Smooth muscle cell (in vitro differentiated cells): ENCODE measurements around the gene GYG2. TPM values are rescaled to one million over a fixed set of nuclear protein-coding genes. Genes with fewer than 3 reads are reported as not detected.

Experiments
- DNase-seq: peaks from one replicate; lab custom pipeline; 2025; ENCODE audit not compliant: unreplicated experiment; lab: John Stamatoyannopoulos, UW
- H2AFZ ChIP-seq: fragments of 200-600 bp; sonication (generic); 2 replicates; pipeline ENCODE4 v1.6.0; 2016; ENCODE audit warnings: antibody characterized with exemption, low read depth, mild to moderate bottlenecking
- H3F3A ChIP-seq: fragments of 200-600 bp; sonication (generic); 2 replicates; pipeline ENCODE4 v1.6.0; 2017; ENCODE audit warnings: antibody characterized with exemption, low read depth
- H3K27ac ChIP-seq: fragments of 200-600 bp; sonication (generic); 2 replicates; pipeline ENCODE4 v1.5.1; 2016; ENCODE audit warnings: low read depth, mild to moderate bottlenecking
- H3K27me3 ChIP-seq: fragments of 200-600 bp; sonication (generic); 2 replicates; pipeline ENCODE4 v1.6.1; 2016; ENCODE audit warnings: low read depth, mild to moderate bottlenecking
- H3K36me3 ChIP-seq: fragments of 200-600 bp; sonication (generic); 2 replicates; pipeline ENCODE4 v1.5.1; 2016; ENCODE audit warnings: low read depth
- H3K4me1 ChIP-seq: fragments of 200-600 bp; sonication (generic); 2 replicates; pipeline ENCODE4 v1.5.1; 2016; ENCODE audit warnings: low read depth
- H3K4me2 ChIP-seq: fragments of 200-600 bp; sonication (generic); 2 replicates; pipeline ENCODE4 v1.6.0; 2016; ENCODE audit warnings: mild to moderate bottlenecking
- H3K4me3 ChIP-seq: fragments of 200-600 bp; sonication (generic); 2 replicates; pipeline ENCODE4 v1.5.1; 2016; ENCODE audit warnings: mild to moderate bottlenecking
- H3K79me2 ChIP-seq: fragments of 200-600 bp; sonication (generic); 2 replicates; pipeline ENCODE4 v1.6.0; 2016; ENCODE audit warnings: low read depth, mild to moderate bottlenecking
- H3K9ac ChIP-seq: fragments of 200-600 bp; sonication (generic); 2 replicates; pipeline ENCODE4 v1.6.0; 2016; ENCODE audit warnings: low read depth
- H3K9me3 ChIP-seq: fragments of 200-600 bp; sonication (generic); replicated peaks from 2 replicates; pipeline ENCODE4 v1.5.1; 2016; ENCODE audit warnings: low read depth
- H4K20me1 ChIP-seq: fragments of 200-600 bp; sonication (generic); 2 replicates; pipeline ENCODE4 v1.6.0; 2016; ENCODE audit warnings: low read depth
- WGBS: methylation state at CpG from one replicate; pipeline ENCODE4 v1.1.7; 2016; ENCODE audit warnings: low lambda C conversion rate; 5-methylcytosine and 5-hydroxymethylcytosine counted together
- polyA plus RNA-seq: library from polyadenylated mRNA; unstranded; fragments of >200 nt; fragmentation: Nextera tagmentation; extraction: Ambion mirVana; gene quantifications from 2 replicates; pipeline ENCODE4 v1.2.1, GENCODE V29; 2016
- total RNA-seq: library from RNA; depleted of rRNA; stranded (reverse); fragments of >200 nt; gene quantifications from 2 replicates; pipeline ENCODE4 v1.2.3, GENCODE V29; 2014
- TF ChIP-seq, protein P1 (sequence below): fragments of 200-600 bp; sonication (generic); IDR thresholded peaks from 2 replicates; pipeline ENCODE4 v1.5.1; 2017; ENCODE audit warnings: borderline replicate concordance, mild to moderate bottlenecking, antibody characterized with exemption; ENCODE audit not compliant: insufficient read depth, poor library complexity, severe bottlenecking

The GYG2 gene
- total and polyA plus RNA-seq, 2 experiments from 2014 or later, result 23.1 to 44.1 TPM

DNA sequence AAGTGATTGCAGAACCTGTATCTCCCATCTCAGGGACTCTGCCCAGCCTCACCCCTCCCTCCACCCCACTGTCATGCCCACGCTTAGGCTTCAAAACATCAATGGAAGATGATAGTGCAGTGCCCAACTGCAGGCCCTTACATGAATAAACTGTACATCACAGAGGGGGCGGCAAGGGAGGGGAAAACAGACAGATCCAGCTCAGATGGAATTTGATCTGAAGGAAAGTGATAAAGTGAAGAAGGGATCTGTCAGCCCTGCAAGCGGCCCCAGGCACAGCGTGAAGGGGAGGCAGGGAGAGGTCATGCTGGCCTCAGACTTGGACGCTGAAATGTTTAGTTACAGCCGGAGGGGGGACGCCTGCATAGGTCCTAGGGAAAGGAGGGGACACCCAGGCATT lies 38.5 kb downstream of the GYG2 start:
- TF ChIP-seq, protein P1, sequence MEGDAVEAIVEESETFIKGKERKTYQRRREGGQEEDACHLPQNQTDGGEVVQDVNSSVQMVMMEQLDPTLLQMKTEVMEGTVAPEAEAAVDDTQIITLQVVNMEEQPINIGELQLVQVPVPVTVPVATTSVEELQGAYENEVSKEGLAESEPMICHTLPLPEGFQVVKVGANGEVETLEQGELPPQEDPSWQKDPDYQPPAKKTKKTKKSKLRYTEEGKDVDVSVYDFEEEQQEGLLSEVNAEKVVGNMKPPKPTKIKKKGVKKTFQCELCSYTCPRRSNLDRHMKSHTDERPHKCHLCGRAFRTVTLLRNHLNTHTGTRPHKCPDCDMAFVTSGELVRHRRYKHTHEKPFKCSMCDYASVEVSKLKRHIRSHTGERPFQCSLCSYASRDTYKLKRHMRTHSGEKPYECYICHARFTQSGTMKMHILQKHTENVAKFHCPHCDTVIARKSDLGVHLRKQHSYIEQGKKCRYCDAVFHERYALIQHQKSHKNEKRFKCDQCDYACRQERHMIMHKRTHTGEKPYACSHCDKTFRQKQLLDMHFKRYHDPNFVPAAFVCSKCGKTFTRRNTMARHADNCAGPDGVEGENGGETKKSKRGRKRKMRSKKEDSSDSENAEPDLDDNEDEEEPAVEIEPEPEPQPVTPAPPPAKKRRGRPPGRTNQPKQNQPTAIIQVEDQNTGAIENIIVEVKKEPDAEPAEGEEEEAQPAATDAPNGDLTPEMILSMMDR, result no peak
- Histone ChIP-seq H3K4me1 (no peaks in the 10 kb centered on the region), H3K4me3 (no peak overlapping the region), H3K36me3 (peaks cover 7% of the 10 kb centered on the region), H3K79me2 (no peaks in the 10 kb centered on the region), H3K4me2 (no peak overlapping the region), H3F3A (peaks cover 19% of the 10 kb centered on the region), H3K27me3 (no peaks in the 10 kb centered on the region), H3K27ac (no peak overlapping the region), H2AFZ (no peak overlapping the region), H3K9ac (no peak overlapping the region), H3K9me3 (no peaks in the 10 kb centered on the region), H4K20me1 (no peaks in the 10 kb centered on the region)
- 85% methylated on average over 7 of the region's 7 CpGs for WGBS
- DNase-seq, result no peak

DNA sequence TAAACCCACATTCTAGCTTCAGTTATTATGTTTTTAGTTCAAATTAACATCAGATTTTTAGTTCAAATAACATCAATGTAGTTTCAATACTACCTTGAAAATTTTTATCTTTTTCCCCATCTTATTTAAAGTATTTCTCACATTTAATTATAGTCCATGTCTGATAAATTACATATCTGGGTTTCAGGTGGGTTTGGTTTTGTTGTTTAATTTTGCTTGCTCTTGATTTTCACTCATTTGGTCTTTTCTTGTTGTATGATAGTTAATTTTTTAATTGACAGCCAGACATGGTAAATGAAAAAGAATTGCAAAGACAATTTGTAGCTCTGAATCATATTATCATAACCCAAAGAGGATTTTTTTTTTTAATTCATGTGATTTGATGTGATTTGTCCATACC lies 41.9 kb downstream of the GYG2 start:
- Histone ChIP-seq H3K4me3 (no peak overlapping the region), H2AFZ (no peak overlapping the region), H3K79me2 (no peaks in the 10 kb centered on the region), H3K4me2 (no peak overlapping the region), H3K9ac (no peak overlapping the region), H3K36me3 (peaks cover 3% of the 10 kb centered on the region), H3K27me3 (no peaks in the 10 kb centered on the region), H3K9me3 (peaks cover 5% of the 10 kb centered on the region), H3K4me1 (no peaks in the 10 kb centered on the region), H4K20me1 (no peaks in the 10 kb centered on the region), H3F3A (peaks cover 24% of the 10 kb centered on the region), H3K27ac (no peak overlapping the region)
- DNase-seq, result no peak
- TF ChIP-seq, protein P1, result no peak

DNA sequence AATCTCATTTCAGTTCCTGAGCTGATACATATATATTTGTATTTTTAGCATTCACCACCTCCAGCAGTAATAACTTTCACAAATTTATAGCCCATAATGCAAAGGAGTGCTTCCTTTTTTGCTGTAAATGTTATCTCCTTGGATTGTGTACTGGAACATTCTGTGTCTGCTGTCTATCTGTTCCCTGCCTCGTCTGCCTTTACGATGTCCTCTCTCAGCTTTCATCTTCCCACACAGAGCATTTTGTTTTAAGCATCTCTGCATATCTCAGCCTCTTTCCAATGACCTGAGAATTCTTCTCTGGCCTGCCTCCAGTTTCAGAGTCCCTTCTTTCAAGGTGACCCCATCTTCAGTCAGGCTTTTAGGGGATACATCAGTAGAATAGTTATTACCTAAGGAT lies 43.1 kb downstream of the GYG2 start:
- no peak for DNase-seq
- no peaks in the 10 kb centered on the region for H3K27me3 ChIP-seq
- H2AFZ ChIP-seq, result no peak overlapping the region
- peak overlapping the region; percentile 46 for H3K27ac ChIP-seq
- 3% methylated on average over 2 of the region's 2 CpGs for WGBS
- H4K20me1 ChIP-seq, result no peaks in the 10 kb centered on the region
- TF ChIP-seq, protein P1, result no peak
- no peak overlapping the region for H3K9ac ChIP-seq
- no peaks in the 10 kb centered on the region for H3K4me1 ChIP-seq
- H3F3A ChIP-seq, result peaks cover 24% of the 10 kb centered on the region
- peak overlapping the region; percentile 73 for H3K4me2 ChIP-seq
- H3K79me2 ChIP-seq, result no peaks in the 10 kb centered on the region
- no peaks in the 10 kb centered on the region for H3K36me3 ChIP-seq
- peaks cover 5% of the 10 kb centered on the region for H3K9me3 ChIP-seq
- no peak overlapping the region for H3K4me3 ChIP-seq

DNA sequence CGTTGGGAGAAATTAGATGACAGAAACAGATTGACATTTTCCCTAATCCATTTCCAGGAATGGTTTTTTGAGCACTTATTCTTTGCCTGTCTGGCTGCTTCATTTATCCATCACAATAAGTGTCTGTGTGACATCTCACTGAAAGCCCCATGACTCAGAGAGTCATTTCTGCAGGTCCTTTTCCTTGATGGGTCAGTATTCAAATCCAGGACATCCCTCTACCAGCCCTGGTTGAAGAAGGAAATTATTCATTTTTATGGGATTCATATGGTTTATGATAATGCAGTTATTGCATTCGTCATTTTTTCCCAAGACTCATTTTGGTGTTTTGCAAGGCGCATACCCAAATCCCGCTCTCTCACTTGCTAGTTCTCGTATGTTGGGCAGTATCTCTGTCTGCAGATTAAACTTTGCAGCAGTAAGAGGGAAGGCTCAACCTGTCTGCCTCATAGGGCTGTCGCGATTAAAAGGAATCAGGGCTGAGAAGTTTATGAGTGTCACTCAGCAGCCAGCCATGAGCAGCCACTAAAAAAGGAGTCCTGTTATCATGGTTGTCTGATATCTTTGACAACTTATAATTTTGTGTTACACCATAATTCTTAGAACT lies 44.0 kb downstream of the GYG2 start:
- Histone ChIP-seq H3K9me3 (peaks cover 5% of the 10 kb centered on the region), H3K4me3 (no peak overlapping the region), H3K36me3 (no peaks in the 10 kb centered on the region), H2AFZ (no peak overlapping the region), H3K4me1 (no peaks in the 10 kb centered on the region), H3K79me2 (no peaks in the 10 kb centered on the region), H3K27me3 (no peaks in the 10 kb centered on the region), H3F3A (peaks cover 24% of the 10 kb centered on the region), H3K4me2 (peak overlapping the region; percentile 73), H3K9ac (no peak overlapping the region), H3K27ac (peak overlapping the region; percentile 28), H4K20me1 (no peaks in the 10 kb centered on the region)
- DNase-seq, result no peak
- TF ChIP-seq, protein P1, result no peak
- WGBS, result 28% methylated on average over 7 of the region's 7 CpGs
